HepG2 (cell line): ENCODE results near the gene TM4SF1. TPM values are rescaled to one million over a fixed set of nuclear protein-coding genes. Genes with fewer than 3 reads are reported as not detected.

ENCODE experiments used
- CEBPB ChIP-seq: IDR thresholded peaks from 2 replicates; pipeline ENCODE4 v1.6.1; 2011; ENCODE audit warnings: low read depth, low read length, improper control_type of control experiment, borderline replicate concordance
- HDAC2 ChIP-seq: sonication (generic); formaldehyde crosslinking; IDR thresholded peaks from 2 replicates; pipeline ENCODE4 v1.4.0; 2020; ENCODE audit warnings: missing genetic modification reagents
- HHEX ChIP-seq: IDR thresholded peaks from 2 replicates; pipeline ENCODE4 v1.6.1; 2016; ENCODE audit warnings: control low read depth
- KAT7 ChIP-seq: IDR thresholded peaks from 2 replicates; pipeline ENCODE4 v1.6.1; 2018; ENCODE audit warnings: borderline replicate concordance, missing compliant biosample characterization
- KDM5A ChIP-seq: fragments of 200-600 bp; sonication (generic); IDR thresholded peaks from 2 replicates; pipeline ENCODE4 v1.7.0; 2018; ENCODE audit warnings: antibody characterized with exemption, mild to moderate bottlenecking, low read length, borderline replicate concordance
- NFE2 ChIP-seq: sonication (generic); formaldehyde crosslinking; IDR thresholded peaks from 2 replicates; pipeline ENCODE4 v1.4.0; 2020; ENCODE audit warnings: missing genetic modification reagents
- POGZ ChIP-seq: sonication (generic); formaldehyde crosslinking; IDR thresholded peaks from 2 replicates; pipeline ENCODE4 v1.4.0; 2020; ENCODE audit warnings: mild to moderate bottlenecking, missing genetic modification reagents
- RAD51 ChIP-seq: fragments of 450-650 bp; IDR thresholded peaks from 2 replicates; pipeline ENCODE4 v1.6.1; 2016; ENCODE audit warnings: borderline replicate concordance
- SOX13 ChIP-seq, 3 experiments: fragments of 450-650 bp in 1 of 3; sonication (generic) in 1 of 3; formaldehyde crosslinking in 1 of 3; IDR thresholded peaks in 2 of 3; conservative IDR thresholded peaks in 1 of 3; 2 replicates each; pipeline versions ENCODE4 v1.5.0 to v1.6.1; 2016 to 2020; ENCODE audit warnings: antibody characterized with exemption in 1 of 3, mild to moderate bottlenecking in 1 of 3, missing compliant biosample characterization in 1 of 3, missing genetic modification reagents in 1 of 3, moderate library complexity in 1 of 3
- TAF1 ChIP-seq: sonication (generic); formaldehyde crosslinking; IDR thresholded peaks from 2 replicates; pipeline ENCODE4 v1.4.0; 2020; ENCODE audit warnings: missing genetic modification reagents
- XRCC5 ChIP-seq: fragments of 200-400 bp; formaldehyde crosslinking; optimal IDR thresholded peaks from 2 replicates; pipeline ENCODE3; 2017; ENCODE audit warnings: mild to moderate bottlenecking, low read length
- ZKSCAN5 ChIP-seq: sonication (generic); formaldehyde crosslinking; IDR thresholded peaks from 2 replicates; pipeline ENCODE4 v1.5.1; 2020; ENCODE audit warnings: mild to moderate bottlenecking, missing genetic modification reagents
- ZNF12 ChIP-seq: sonication (generic); formaldehyde crosslinking; IDR thresholded peaks from 2 replicates; pipeline ENCODE4 v1.5.0; 2020; ENCODE audit warnings: missing genetic modification reagents
- ZNF160 ChIP-seq: sonication (generic); formaldehyde crosslinking; IDR thresholded peaks from 2 replicates; pipeline ENCODE4 v1.8.0; 2022; ENCODE audit warnings: mild to moderate bottlenecking, inconsistent platforms, missing genetic modification reagents
- ZNF282 ChIP-seq: fragments of 450-650 bp; IDR thresholded peaks from 2 replicates; pipeline ENCODE4 v1.6.1; 2018; ENCODE audit not compliant: partially characterized antibody
- ZNF430 ChIP-seq: sonication (generic); formaldehyde crosslinking; IDR thresholded peaks from 2 replicates; pipeline ENCODE4 v1.9.0; 2021; ENCODE audit warnings: mild to moderate bottlenecking, missing genetic modification reagents
- polyA plus RNA-seq, 8 experiments: library from polyadenylated mRNA; depleted of rRNA in 3 of 8; stranded (reverse) in 7 of 8; unstranded in 1 of 8; fragments of >200 nt; fragmentation: Illumina TruSeq in 4 of 8; extraction: Trizol in 4 of 8; gene quantifications; 2 replicates each; pipeline versions ENCODE4 v1.2.1 to v1.2.3, GENCODE V29; 2011 to 2016; ENCODE audit warnings: low read depth in 4 of 8, missing spikeins in 1 of 8, mixed read lengths in 1 of 8; ENCODE audit not compliant: insufficient read depth in 1 of 8
- total RNA-seq, 5 experiments: library from RNA; depleted of rRNA; stranded (reverse); fragments of >200 nt; fragmentation: Illumina TruSeq; extraction: Trizol; gene quantifications; 2 replicates each; pipeline ENCODE4 v1.2.3, GENCODE V29; 2016; ENCODE audit warnings: low read depth in 1 of 5
- TF ChIP-seq, protein P1 (sequence below): sonication (generic); formaldehyde crosslinking; IDR thresholded peaks from 2 replicates; pipeline ENCODE4 v1.4.0; 2020; ENCODE audit warnings: missing genetic modification reagents
- TF ChIP-seq, protein P2 (sequence below): sonication (generic); formaldehyde crosslinking; IDR thresholded peaks from 2 replicates; pipeline ENCODE4 v1.8.0; 2022; ENCODE audit warnings: mild to moderate bottlenecking, missing genetic modification reagents; ENCODE audit not compliant: insufficient replicate concordance
- TF ChIP-seq, protein P3 (sequence below): sonication (generic); formaldehyde crosslinking; IDR thresholded peaks from 2 replicates; pipeline ENCODE4 v1.5.1; 2020; ENCODE audit warnings: mild to moderate bottlenecking, missing genetic modification reagents, borderline replicate concordance

TM4SF1 gene
- total and polyA plus RNA-seq, 2 of the 13 experiments (the other 11 are each of a cell fraction or from before 2014, with no cell fraction given), result 431 to 1,359 TPM

DNA sequence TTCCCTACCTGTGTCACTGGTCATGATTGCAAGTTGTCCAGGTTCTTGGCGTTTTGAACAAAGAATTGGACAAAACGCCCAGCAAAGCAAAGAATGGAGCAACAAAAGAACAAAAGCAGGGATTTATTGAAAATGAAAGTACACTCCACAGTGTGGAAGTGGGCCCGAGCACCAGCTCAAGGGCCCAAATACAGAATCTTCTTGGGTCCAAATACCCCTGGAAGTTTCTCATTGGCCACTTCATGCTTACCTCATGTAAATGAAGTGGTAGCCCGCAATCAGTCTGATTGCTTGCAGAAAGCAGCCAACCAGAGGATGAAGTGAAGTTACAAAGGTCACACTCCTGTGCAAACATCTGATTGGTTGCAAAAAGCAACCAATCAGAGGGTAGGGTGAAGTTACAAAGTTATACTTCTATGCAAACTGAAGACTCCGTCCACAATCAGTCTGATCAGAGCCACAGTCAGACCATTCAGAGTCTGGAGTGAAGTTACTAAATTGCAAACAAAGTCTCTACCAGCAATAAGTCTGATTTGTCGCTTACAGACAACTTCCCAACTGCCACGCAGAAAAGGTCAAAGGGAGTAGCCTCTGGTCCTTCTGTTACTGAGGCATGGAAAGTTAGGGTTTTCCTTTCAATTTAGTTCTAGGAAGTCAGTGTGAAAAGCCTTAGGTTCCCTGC, 8.3 kb upstream of the TM4SF1 start (continued):
- TF ChIP-seq, protein P1, sequence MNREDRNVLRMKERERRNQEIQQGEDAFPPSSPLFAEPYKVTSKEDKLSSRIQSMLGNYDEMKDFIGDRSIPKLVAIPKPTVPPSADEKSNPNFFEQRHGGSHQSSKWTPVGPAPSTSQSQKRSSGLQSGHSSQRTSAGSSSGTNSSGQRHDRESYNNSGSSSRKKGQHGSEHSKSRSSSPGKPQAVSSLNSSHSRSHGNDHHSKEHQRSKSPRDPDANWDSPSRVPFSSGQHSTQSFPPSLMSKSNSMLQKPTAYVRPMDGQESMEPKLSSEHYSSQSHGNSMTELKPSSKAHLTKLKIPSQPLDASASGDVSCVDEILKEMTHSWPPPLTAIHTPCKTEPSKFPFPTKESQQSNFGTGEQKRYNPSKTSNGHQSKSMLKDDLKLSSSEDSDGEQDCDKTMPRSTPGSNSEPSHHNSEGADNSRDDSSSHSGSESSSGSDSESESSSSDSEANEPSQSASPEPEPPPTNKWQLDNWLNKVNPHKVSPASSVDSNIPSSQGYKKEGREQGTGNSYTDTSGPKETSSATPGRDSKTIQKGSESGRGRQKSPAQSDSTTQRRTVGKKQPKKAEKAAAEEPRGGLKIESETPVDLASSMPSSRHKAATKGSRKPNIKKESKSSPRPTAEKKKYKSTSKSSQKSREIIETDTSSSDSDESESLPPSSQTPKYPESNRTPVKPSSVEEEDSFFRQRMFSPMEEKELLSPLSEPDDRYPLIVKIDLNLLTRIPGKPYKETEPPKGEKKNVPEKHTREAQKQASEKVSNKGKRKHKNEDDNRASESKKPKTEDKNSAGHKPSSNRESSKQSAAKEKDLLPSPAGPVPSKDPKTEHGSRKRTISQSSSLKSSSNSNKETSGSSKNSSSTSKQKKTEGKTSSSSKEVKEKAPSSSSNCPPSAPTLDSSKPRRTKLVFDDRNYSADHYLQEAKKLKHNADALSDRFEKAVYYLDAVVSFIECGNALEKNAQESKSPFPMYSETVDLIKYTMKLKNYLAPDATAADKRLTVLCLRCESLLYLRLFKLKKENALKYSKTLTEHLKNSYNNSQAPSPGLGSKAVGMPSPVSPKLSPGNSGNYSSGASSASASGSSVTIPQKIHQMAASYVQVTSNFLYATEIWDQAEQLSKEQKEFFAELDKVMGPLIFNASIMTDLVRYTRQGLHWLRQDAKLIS (CRISPR knock-in tag), result peak; percentile 97
- TF ChIP-seq ZNF430 (CRISPR knock-in tag) (peak; percentile 65), KDM5A (no peak), POGZ (CRISPR knock-in tag) (peak; percentile 62; the same call in 1 of the 2 replicates), HHEX (CRISPR knock-in tag) (no peak), XRCC5 (no peak), KAT7 (no peak), ZNF160 (no peak), ZKSCAN5 (0 out of 2 replicates have a peak, but pooled peaks have one; percentile 36), RAD51 (no peak), NFE2 (CRISPR knock-in tag) (0 out of 2 replicates have a peak, but pooled peaks have one; percentile 14), SOX13 (IDR thresholded peaks at IDR 0.05) (no peak), SOX13 (CRISPR knock-in tag; conservative IDR thresholded peaks at IDR 0.05 in 1 of 2, IDR thresholded peaks at IDR 0.05 in 1 of 2) (peak in 1 of 2 experiments; percentile 27; a peak in 2 of 4 replicates), ZNF12 (CRISPR knock-in tag) (no peak), CEBPB (peak; percentile 24; the same call in 1 of the 2 replicates), ZNF282 (no peak), TAF1 (CRISPR knock-in tag) (peak; percentile 93), HDAC2 (CRISPR knock-in tag) (no peak)
- TF ChIP-seq, protein P2, sequence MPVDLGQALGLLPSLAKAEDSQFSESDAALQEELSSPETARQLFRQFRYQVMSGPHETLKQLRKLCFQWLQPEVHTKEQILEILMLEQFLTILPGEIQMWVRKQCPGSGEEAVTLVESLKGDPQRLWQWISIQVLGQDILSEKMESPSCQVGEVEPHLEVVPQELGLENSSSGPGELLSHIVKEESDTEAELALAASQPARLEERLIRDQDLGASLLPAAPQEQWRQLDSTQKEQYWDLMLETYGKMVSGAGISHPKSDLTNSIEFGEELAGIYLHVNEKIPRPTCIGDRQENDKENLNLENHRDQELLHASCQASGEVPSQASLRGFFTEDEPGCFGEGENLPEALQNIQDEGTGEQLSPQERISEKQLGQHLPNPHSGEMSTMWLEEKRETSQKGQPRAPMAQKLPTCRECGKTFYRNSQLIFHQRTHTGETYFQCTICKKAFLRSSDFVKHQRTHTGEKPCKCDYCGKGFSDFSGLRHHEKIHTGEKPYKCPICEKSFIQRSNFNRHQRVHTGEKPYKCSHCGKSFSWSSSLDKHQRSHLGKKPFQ (CRISPR knock-in tag), result no peak
- TF ChIP-seq, protein P3, sequence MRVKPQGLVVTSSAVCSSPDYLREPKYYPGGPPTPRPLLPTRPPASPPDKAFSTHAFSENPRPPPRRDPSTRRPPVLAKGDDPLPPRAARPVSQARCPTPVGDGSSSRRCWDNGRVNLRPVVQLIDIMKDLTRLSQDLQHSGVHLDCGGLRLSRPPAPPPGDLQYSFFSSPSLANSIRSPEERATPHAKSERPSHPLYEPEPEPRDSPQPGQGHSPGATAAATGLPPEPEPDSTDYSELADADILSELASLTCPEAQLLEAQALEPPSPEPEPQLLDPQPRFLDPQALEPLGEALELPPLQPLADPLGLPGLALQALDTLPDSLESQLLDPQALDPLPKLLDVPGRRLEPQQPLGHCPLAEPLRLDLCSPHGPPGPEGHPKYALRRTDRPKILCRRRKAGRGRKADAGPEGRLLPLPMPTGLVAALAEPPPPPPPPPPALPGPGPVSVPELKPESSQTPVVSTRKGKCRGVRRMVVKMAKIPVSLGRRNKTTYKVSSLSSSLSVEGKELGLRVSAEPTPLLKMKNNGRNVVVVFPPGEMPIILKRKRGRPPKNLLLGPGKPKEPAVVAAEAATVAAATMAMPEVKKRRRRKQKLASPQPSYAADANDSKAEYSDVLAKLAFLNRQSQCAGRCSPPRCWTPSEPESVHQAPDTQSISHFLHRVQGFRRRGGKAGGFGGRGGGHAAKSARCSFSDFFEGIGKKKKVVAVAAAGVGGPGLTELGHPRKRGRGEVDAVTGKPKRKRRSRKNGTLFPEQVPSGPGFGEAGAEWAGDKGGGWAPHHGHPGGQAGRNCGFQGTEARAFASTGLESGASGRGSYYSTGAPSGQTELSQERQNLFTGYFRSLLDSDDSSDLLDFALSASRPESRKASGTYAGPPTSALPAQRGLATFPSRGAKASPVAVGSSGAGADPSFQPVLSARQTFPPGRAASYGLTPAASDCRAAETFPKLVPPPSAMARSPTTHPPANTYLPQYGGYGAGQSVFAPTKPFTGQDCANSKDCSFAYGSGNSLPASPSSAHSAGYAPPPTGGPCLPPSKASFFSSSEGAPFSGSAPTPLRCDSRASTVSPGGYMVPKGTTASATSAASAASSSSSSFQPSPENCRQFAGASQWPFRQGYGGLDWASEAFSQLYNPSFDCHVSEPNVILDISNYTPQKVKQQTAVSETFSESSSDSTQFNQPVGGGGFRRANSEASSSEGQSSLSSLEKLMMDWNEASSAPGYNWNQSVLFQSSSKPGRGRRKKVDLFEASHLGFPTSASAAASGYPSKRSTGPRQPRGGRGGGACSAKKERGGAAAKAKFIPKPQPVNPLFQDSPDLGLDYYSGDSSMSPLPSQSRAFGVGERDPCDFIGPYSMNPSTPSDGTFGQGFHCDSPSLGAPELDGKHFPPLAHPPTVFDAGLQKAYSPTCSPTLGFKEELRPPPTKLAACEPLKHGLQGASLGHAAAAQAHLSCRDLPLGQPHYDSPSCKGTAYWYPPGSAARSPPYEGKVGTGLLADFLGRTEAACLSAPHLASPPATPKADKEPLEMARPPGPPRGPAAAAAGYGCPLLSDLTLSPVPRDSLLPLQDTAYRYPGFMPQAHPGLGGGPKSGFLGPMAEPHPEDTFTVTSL (CRISPR knock-in tag), result 0 out of 2 replicates have a peak, but pooled peaks have one; percentile 44
